BE2C (cell line): ENCODE results near the gene CNBP.
"Not testable (repeated sequence)": the region's sequence is repeated elsewhere in the genome, so short reads cannot be mapped to it uniquely, and the experiment has no call there.

Experiments
- DNase-seq: peaks from one replicate; pipeline ENCODE4 v3.0.0-alpha.2; 2020
- H3K27me3 ChIP-seq: fragments of 250-450 bp; sonication (Bioruptor Pico); 2 replicates; pipeline ENCODE4 v1.5.1; 2020; ENCODE audit warnings: mild to moderate bottlenecking
- H3K36me3 ChIP-seq: fragments of 250-450 bp; sonication (Bioruptor Pico); 2 replicates; pipeline ENCODE4 v1.5.1; 2020; ENCODE audit warnings: mild to moderate bottlenecking
- H3K4me1 ChIP-seq: fragments of 250-450 bp; sonication (Bioruptor Pico); 2 replicates; pipeline ENCODE4 v1.5.1; 2020
- H3K4me3 ChIP-seq: 2 replicates; pipeline ENCODE4 v1.5.1; 2011; ENCODE audit warnings: low read depth, low read length
- H3K9me3 ChIP-seq: fragments of 250-450 bp; sonication (Bioruptor Pico); 2 replicates; pipeline ENCODE4 v1.5.1; 2020
- CTCF ChIP-seq: IDR thresholded peaks from 2 replicates; pipeline ENCODE4 v1.5.1; 2012; ENCODE audit warnings: mild to moderate bottlenecking, low read depth, low read length

CNBP gene

DNA sequence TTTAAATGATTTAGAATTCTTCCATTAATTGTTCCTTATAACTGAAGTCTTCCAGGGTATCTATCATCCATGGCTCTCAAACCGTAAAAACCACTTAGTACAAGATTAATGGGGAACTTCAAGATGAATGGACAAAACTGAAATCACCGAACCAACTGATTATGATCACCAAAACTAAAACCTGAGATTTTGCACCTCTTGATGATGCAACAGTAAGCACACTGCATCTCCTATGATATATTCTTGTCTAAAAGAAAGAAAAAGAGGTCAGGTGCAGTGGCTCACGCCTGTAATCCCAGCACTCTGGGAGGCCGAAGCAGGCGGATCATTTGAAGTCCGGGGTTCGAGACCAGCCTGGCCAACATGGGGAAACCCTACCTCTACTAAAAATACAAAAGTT, 19.2 kb downstream of the CNBP start:
- H3K36me3 ChIP-seq = peaks cover 26% of the 10 kb centered on the region
- no peak for TF ChIP-seq CTCF
- H3K4me1 ChIP-seq = peaks cover 2% of the 10 kb centered on the region; the same call in 1 of the 2 replicates
- no peaks in the 10 kb centered on the region for H3K9me3 ChIP-seq
- H3K27me3 ChIP-seq = no peaks in the 10 kb centered on the region
- H3K4me3 ChIP-seq = no peak overlapping the region
- DNase-seq = no peak

GRCh38 chr3:129162729-129163579, 20.7 kb downstream of the CNBP start:
- TF ChIP-seq CTCF = peak; percentile 34
- Histone ChIP-seq H3K36me3 (peaks cover 23% of the 10 kb centered on the region), H3K4me3 (no peak overlapping the region), H3K27me3 (no peaks in the 10 kb centered on the region), H3K9me3 (no peaks in the 10 kb centered on the region), H3K4me1 (peaks cover 6% of the 10 kb centered on the region)
- no peak for DNase-seq

- H3K4me1 ChIP-seq = peaks cover 6% of the 10 kb centered on the region
- H3K9me3 ChIP-seq = no peaks in the 10 kb centered on the region
- no peak for TF ChIP-seq CTCF
- H3K27me3 ChIP-seq = no peaks in the 10 kb centered on the region
- peak overlapping the region; percentile 98 for H3K4me3 ChIP-seq
- peaks cover 13% of the 10 kb centered on the region for H3K36me3 ChIP-seq
- no peak for DNase-seq
These were observed 21.8 kb downstream of the CNBP start for GRCh38 chr3:129161860-129162271.

DNA sequence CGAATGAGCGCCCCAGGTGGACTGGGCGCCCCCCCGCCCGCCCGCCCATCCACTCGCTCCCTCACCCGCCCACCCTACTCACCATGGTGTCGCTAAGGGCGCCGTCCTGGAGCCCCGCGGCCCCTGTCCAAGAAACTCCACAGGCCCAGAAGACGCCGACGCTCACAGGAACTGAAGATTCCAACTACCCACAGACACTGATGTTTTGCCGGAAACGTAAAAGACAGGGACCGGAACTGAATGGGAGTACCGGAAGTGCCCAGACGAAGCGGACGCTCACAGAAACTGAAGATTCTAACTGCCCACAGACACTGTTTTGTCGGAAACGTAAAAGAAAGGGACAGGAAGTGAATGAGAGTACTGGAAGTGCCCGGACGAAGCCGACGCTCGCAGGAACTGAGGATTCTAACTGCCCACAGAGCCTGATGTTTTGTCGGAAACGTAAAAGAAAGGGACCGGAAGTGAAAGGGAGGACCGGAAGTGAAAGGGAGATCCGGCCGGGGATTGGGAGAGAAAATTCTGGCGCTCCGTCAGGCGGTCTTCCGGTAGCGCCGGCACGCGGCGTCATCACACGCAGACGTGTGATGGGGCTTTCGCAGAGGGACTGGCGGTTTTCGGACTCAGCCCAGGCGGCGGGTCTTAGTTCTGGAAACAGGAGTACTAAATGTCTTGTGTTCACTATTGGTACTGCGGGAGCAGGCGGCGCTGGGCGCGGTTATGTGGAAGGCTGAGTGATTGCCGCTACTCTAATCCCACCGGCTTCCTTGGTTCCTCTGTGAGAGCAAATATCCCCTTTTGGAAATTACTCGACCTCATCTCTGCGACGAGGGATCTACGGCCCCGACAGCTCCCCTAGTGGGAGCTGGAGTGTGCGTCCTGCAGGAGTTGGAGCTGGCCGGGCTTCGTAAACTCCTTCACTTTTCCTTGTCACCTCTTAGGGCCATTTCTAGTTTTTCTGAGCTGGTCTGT, 22.5 kb downstream of the CNBP start, which contains the start of gene ISY1:
Gene ISY1, minus strand, starts transcription at position 173 of the 969 bp plus-strand sequence. Its CDS starts 88 bp downstream, at position 85.
- peak; percentile 91 for DNase-seq
- H3K9me3 ChIP-seq = no peaks in the 10 kb centered on the region
- H3K36me3 ChIP-seq = peaks cover 13% of the 10 kb centered on the region
- peak within 1 kb of the TSS; percentile 98 for H3K4me3 ChIP-seq
- H3K4me1 ChIP-seq = peaks cover 6% of the 10 kb centered on the region
- H3K27me3 ChIP-seq = no peaks in the 10 kb centered on the region
- TF ChIP-seq CTCF = peak; percentile 81

DNA sequence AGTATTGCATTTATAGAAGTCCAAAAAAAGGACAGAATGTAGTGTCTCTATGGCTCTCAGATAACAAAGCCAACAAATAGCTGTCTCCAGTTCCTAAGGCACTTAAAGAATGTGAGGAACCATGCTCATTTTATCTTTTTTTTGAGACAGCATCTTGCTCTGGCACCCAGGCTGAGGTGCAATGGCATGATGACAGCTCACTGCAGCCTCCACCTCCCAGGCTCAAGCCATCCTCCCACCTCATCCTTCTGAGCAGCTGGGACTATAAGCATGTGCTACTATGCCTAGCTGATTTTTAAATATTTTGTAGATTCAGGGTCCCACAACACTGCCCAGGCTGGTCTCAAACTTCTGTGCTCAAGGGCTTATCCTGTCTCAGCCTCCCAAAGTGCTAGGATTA, 38.9 kb downstream of the CNBP start:
- TF ChIP-seq CTCF = no peak
- peaks cover 26% of the 10 kb centered on the region for H3K36me3 ChIP-seq
- H3K4me1 ChIP-seq = no peaks in the 10 kb centered on the region
- H3K4me3 ChIP-seq = no peak overlapping the region
- H3K9me3 ChIP-seq = no peaks in the 10 kb centered on the region
- H3K27me3 ChIP-seq = no peaks in the 10 kb centered on the region
- DNase-seq = no peak

DNA sequence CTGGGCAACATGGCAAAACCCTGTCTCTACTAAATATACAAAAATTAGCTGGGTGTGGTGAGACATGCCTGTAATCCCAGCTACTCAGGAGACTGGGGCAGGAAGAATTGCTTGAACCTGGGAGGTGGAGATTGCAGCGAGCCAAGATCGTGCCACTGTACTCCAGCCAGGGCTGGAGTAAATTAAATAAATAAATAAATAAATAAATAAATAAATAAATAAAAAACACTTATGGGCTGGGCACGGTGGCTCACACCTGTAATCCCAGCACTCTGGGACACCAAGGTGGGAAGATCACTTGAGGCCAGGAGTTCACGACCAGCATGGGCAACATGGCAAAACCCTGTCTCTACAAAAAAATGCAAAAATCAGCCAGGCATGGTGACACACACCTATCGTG, 42.7 kb downstream of the CNBP start:
- H3K27me3 ChIP-seq, H3K4me3 ChIP-seq, DNase-seq, H3K9me3 ChIP-seq, H3K4me1 ChIP-seq: not testable (repeated sequence)
- H3K36me3 ChIP-seq = peaks cover 27% of the 10 kb centered on the region
